ENCODE data around the gene CXorf58. TPM values are rescaled to one million over a fixed set of nuclear protein-coding genes. Genes with fewer than 3 reads are reported as not detected.

Gene CXorf58
- total RNA-seq, 5 donors from 2014 or later (not counting 1 experiment from before 2014, with no cell fraction given), result not detected

DNA sequence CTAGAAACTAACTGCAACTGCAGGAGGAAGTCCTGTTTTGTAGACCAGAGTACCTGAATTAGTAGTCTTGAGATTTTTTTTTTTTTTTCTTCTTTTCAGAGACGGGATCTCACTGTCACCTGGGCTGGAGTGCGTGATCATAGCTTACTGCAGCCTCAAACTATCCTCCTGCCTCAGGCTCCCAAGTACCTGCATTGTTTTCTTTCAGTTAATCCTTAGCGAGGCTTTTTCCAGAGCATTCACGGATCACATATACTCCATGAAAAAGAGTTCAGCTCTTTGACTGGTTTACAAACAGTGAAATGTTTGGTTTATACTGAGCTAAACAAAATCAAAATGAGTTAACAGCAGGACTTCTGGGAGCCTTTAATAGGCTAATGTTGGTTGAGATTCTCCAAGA is 73.4 kb downstream of the CXorf58 start:
- peaks cover 10% of the 10 kb centered on the region for H3K36me3 Mint-ChIP-seq
- POLR2A ChIA-PET, result no interaction called here
- Histone ChIP-seq H3K4me3 (ENCODE audit: control insufficient read depth in 1 of 2, extremely low read depth in 1 of 2, low read length in 1 of 2) (no peak overlapping the region), H3K27ac (ENCODE audit: low read length) (no peak overlapping the region), H3K9me3 (no peaks in the 10 kb centered on the region), H3K36me3 (ENCODE audit: control insufficient read depth in 2 of 2, extremely low read depth in 1 of 2, insufficient read depth in 1 of 2, low read length in 1 of 2) (no peaks in the 10 kb centered on the region), H3K27me3 (replicated peaks in 1 of 2; ENCODE audit: control insufficient read depth in 2 of 2, extremely low read depth in 1 of 2, insufficient read depth in 2 of 2, low read length in 1 of 2) (no peaks in the 10 kb centered on the region), H3K4me1 (ENCODE audit: control insufficient read depth in 1 of 2, extremely low read depth in 1 of 2, insufficient read depth in 2 of 2, low read length in 2 of 2) (no peaks in the 10 kb centered on the region)
- peaks cover 0 to 3% (median 2%) of the 10 kb centered on the region in 3 donors for H3K4me1 Mint-ChIP-seq
- no peaks in the 10 kb centered on the region for H3K9me3 Mint-ChIP-seq
- no peak overlapping the region for H3K27ac Mint-ChIP-seq
- no peak for DNase-seq
- CTCF ChIA-PET, result no interaction called here
- WGBS (ENCODE audit: insufficient coverage), result no CpG with 5 or more reads among the region's 4 CpGs
- no peak for ATAC-seq (replicated peaks in 1 of 4)
- H3K4me3 Mint-ChIP-seq, result no peak overlapping the region
- peaks cover 0 to 18% of the 10 kb centered on the region in 2 donors for H3K27me3 Mint-ChIP-seq

DNA sequence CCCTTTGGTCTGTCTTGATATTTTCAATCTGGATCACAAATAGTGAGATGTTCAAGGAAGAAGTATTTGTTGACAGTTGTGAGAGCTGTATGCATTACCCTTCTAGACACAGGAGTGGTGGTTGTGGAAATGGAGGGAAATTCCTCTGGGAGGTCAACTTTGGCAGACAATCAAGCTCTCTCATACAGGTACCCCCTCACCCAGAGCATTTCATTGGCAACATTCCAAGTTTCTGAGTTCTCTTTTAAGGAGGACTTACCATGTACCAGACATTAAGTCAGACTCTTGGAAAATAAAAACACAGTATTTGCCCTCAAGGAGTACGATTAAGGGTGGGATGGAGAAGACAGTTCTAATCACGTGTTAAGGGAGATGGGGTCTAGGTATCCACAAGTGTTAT is 73.9 kb downstream of the CXorf58 start:
- Histone ChIP-seq H3K9me3 (no peaks in the 10 kb centered on the region), H3K27me3 (replicated peaks in 1 of 2; ENCODE audit: control insufficient read depth in 2 of 2, extremely low read depth in 1 of 2, insufficient read depth in 2 of 2, low read length in 1 of 2) (no peaks in the 10 kb centered on the region), H3K27ac (ENCODE audit: low read length) (no peak overlapping the region), H3K4me3 (ENCODE audit: control insufficient read depth in 1 of 2, extremely low read depth in 1 of 2, low read length in 1 of 2) (no peak overlapping the region), H3K4me1 (ENCODE audit: control insufficient read depth in 1 of 2, extremely low read depth in 1 of 2, insufficient read depth in 2 of 2, low read length in 2 of 2) (no peaks in the 10 kb centered on the region), H3K36me3 (ENCODE audit: control insufficient read depth in 2 of 2, extremely low read depth in 1 of 2, insufficient read depth in 1 of 2, low read length in 1 of 2) (peaks cover 0 to 4% of the 10 kb centered on the region in 2 donors)
- no peak overlapping the region for H3K4me3 Mint-ChIP-seq
- POLR2A ChIA-PET, result no interaction called here
- H3K27ac Mint-ChIP-seq, result peak overlapping the region in 1 of 2 donors; percentile 36
- no peak for ATAC-seq (replicated peaks in 1 of 4)
- no peak for DNase-seq
- WGBS (ENCODE audit: insufficient coverage), result no CpG with 5 or more reads among the region's 2 CpGs
- H3K4me1 Mint-ChIP-seq, result peaks cover 0 to 6% (median 2%) of the 10 kb centered on the region in 3 donors
- CTCF ChIA-PET, result interaction anchor here (0.5 to 0.6 kb wide), 2 partner anchors 18 to 228 kb away, joined by 3 to 7 read pairs; no protein-coding TSS in a partner anchor
- peaks cover 0 to 13% of the 10 kb centered on the region in 2 donors for H3K27me3 Mint-ChIP-seq
- H3K36me3 Mint-ChIP-seq, result peaks cover 10% of the 10 kb centered on the region
- no peaks in the 10 kb centered on the region for H3K9me3 Mint-ChIP-seq

DNA sequence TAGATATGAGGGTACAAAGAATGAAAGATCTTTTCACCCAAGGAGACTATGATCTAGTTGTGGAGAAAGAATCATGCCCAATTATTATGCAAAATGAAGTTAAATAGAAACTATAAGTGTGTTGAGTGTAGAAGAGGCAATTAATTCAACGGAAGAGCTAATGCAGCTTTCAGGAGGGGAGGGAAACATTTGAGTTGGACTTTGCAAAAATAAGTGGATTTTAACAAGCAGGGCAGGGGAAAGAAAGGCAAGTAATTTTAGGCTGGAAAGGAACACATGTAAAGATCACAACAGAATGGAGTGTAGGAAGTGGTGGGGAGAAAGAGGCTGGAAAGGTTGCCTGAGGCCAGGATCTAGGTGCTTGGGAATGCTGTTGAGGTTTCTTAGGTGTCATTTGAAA is 75.1 kb downstream of the CXorf58 start:
- H3K4me1 Mint-ChIP-seq, result peaks cover 0 to 6% (median 2%) of the 10 kb centered on the region in 3 donors
- peaks cover 11% of the 10 kb centered on the region for H3K36me3 Mint-ChIP-seq
- H3K4me3 Mint-ChIP-seq, result no peak overlapping the region
- Histone ChIP-seq H3K4me1 (ENCODE audit: control insufficient read depth in 1 of 2, extremely low read depth in 1 of 2, insufficient read depth in 2 of 2, low read length in 2 of 2) (no peaks in the 10 kb centered on the region), H3K9me3 (no peaks in the 10 kb centered on the region), H3K27ac (ENCODE audit: low read length) (no peak overlapping the region), H3K4me3 (ENCODE audit: control insufficient read depth in 1 of 2, extremely low read depth in 1 of 2, low read length in 1 of 2) (no peak overlapping the region), H3K27me3 (replicated peaks in 1 of 2; ENCODE audit: control insufficient read depth in 2 of 2, extremely low read depth in 1 of 2, insufficient read depth in 2 of 2, low read length in 1 of 2) (no peaks in the 10 kb centered on the region), H3K36me3 (ENCODE audit: control insufficient read depth in 2 of 2, extremely low read depth in 1 of 2, insufficient read depth in 1 of 2, low read length in 1 of 2) (peaks cover 0 to 7% of the 10 kb centered on the region in 2 donors)
- H3K9me3 Mint-ChIP-seq, result no peaks in the 10 kb centered on the region
- ChIA-PET POLR2A (interaction anchor here in 1 of 2 donors (0.5 kb wide), 1 partner anchor 221 kb away, joined by 15 read pairs; no protein-coding TSS in a partner anchor), CTCF (interaction anchor here in 1 of 2 donors (0.6 kb wide), 1 partner anchor 353 kb away, joined by 3 read pairs; no protein-coding TSS in a partner anchor)
- WGBS (ENCODE audit: insufficient coverage), result 100% methylated on average over 1 of the region's 1 CpG
- ATAC-seq (replicated peaks in 1 of 4) (no peak), DNase-seq (no peak)
- H3K27ac Mint-ChIP-seq, result no peak overlapping the region
- peaks cover 0 to 8% of the 10 kb centered on the region in 2 donors for H3K27me3 Mint-ChIP-seq

Other genes starting within 250 kb of the CXorf58 start
- gene PRDX4, start 240.5 kb upstream of the CXorf58 start, total RNA-seq, result 10 to 100 TPM in 3 of 5 donors, 1 to 10 TPM in 2; 8.4 to 16.6 (median 14.2) TPM
- 10 to 100 TPM; 15.0 to 22.1 (median 19.2) TPM for gene ACOT9, start 164.7 kb upstream of the CXorf58 start, total RNA-seq
- 100 to 1,000 TPM in 2 of 5 donors, 10 to 100 TPM in 3; 89.6 to 258 (median 94.4) TPM for gene SAT1, start 124.8 kb upstream of the CXorf58 start, total RNA-seq
- gene APOO, start 68 bp upstream of the CXorf58 start, total RNA-seq, result 10 to 100 TPM in 1 of 5 donors, 1 to 10 TPM in 4; 5.2 to 16.5 (median 6.4) TPM
- 10 to 100 TPM in 2 of 5 donors, 1 to 10 TPM in 3; 7.1 to 21.1 (median 8.0) TPM for gene KLHL15, start 119.2 kb downstream of the CXorf58 start, total RNA-seq
- 100 to 1,000 TPM; 180 to 309 (median 196) TPM for gene EIF2S3, start 146.9 kb downstream of the CXorf58 start, total RNA-seq
- gene ZFX, start 241.7 kb downstream of the CXorf58 start, total RNA-seq, result 10 to 100 TPM; 52.5 to 95.3 (median 66.5) TPM